ENCODE measurements around the gene C9orf43. TPM values are rescaled to one million over a fixed set of nuclear protein-coding genes. Genes with fewer than 3 reads are reported as not detected.
A peak's percentile ranks its signal among the peaks of the same experiment; 100 is the strongest.

Gene C9orf43
- total RNA-seq, 1 donor from 2014 or later: not detected

DNA sequence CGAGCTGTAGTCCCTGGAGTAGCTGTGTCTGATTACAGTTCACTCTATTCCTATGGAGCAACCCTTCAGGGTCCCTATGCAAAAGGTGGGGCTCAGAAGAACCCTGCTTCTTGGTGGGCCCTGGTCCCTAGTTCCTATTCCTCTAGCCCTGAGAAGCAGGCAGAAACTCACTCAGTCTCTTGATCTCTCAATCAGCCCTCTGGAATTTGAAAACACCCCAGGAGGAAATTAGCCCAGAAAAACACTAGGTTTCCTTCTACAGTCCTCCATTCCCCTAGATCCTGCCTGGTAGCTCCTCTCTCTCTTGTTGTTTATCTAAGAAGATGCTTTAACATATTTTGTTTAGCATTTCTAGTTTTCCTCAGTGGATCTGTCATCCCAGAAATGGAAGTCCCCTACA is 60.6 kb downstream of the C9orf43 start:
- Histone ChIP-seq H3K36me3 (no peaks in the 10 kb centered on the region), H3K4me1 (peaks cover 6 to 13% of the 10 kb centered on the region in 2 donors), H3K27ac (peak overlapping the region; percentile 68 to 77), H3K4me3 (no peak overlapping the region), H3K9me3 (no peaks in the 10 kb centered on the region), H3K27me3 (no peaks in the 10 kb centered on the region)
- intact Hi-C loops (cut with DNase I): no loop called here
- TF ChIP-seq, protein P1, sequence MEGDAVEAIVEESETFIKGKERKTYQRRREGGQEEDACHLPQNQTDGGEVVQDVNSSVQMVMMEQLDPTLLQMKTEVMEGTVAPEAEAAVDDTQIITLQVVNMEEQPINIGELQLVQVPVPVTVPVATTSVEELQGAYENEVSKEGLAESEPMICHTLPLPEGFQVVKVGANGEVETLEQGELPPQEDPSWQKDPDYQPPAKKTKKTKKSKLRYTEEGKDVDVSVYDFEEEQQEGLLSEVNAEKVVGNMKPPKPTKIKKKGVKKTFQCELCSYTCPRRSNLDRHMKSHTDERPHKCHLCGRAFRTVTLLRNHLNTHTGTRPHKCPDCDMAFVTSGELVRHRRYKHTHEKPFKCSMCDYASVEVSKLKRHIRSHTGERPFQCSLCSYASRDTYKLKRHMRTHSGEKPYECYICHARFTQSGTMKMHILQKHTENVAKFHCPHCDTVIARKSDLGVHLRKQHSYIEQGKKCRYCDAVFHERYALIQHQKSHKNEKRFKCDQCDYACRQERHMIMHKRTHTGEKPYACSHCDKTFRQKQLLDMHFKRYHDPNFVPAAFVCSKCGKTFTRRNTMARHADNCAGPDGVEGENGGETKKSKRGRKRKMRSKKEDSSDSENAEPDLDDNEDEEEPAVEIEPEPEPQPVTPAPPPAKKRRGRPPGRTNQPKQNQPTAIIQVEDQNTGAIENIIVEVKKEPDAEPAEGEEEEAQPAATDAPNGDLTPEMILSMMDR (IDR thresholded peaks at IDR 0.05): no peak
- DNase-seq (ENCODE audit: low spot score in 2 of 2): no peak

DNA sequence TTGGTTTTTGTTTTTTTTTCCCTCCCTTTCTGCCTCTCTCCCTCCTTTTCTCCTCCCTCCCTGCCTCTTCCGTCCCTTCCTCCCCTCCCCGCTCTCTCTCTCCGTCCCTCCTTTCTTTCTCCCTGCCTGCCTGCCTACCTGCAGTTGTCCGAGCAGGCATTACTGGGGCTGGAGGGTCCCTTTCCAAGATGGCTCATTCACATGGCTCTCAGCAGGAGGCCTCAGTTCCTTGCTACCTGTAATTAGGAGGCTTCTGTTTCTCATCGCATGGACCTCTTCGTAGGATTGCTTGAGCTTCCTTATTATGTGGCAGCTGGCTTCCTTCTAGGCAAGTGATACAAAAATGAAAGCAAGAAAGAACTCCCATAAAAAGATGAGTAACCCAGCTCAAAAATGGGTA is 61.0 kb downstream of the C9orf43 start:
- peaks cover 6 to 13% of the 10 kb centered on the region in 2 donors for H3K4me1 ChIP-seq
- H3K36me3 ChIP-seq: no peaks in the 10 kb centered on the region
- peak overlapping the region; percentile 68 to 77 for H3K27ac ChIP-seq
- intact Hi-C loops (cut with DNase I): no loop called here
- no peak for DNase-seq (ENCODE audit: low spot score in 2 of 2)
- H3K9me3 ChIP-seq: no peaks in the 10 kb centered on the region
- peak overlapping the region in 1 of 2 donors; percentile 36 for H3K4me3 ChIP-seq
- no peaks in the 10 kb centered on the region for H3K27me3 ChIP-seq
- TF ChIP-seq, protein P1 (IDR thresholded peaks at IDR 0.05): no peak

DNA sequence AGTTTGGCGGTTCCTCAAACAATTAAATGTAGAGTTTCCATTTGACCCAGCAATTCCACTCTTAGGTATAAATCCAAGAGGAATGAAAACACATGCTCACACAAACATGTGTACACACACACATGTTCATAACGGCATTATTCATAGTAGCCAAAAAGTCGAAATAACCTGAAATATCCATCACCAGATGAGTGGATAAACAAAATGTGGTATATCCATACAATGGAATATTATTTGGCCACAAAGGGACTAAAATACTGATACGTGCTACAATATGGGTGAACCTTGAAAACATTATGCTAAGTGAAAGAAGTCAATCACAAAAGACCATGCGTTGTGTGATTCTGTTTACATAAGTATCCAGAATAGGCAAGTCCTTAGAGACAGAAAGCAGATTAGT is 61.7 kb downstream of the C9orf43 start:
- H3K9me3 ChIP-seq: no peaks in the 10 kb centered on the region
- DNase-seq (ENCODE audit: low spot score in 2 of 2): no peak
- no peak overlapping the region for H3K4me3 ChIP-seq
- H3K27ac ChIP-seq: peak overlapping the region in 1 of 2 donors; percentile 77
- H3K36me3 ChIP-seq: no peaks in the 10 kb centered on the region
- intact Hi-C loops (cut with DNase I): no loop called here
- no peaks in the 10 kb centered on the region for H3K27me3 ChIP-seq
- H3K4me1 ChIP-seq: peaks cover 6 to 13% of the 10 kb centered on the region in 2 donors
- TF ChIP-seq, protein P1 (IDR thresholded peaks at IDR 0.05): no peak

DNA sequence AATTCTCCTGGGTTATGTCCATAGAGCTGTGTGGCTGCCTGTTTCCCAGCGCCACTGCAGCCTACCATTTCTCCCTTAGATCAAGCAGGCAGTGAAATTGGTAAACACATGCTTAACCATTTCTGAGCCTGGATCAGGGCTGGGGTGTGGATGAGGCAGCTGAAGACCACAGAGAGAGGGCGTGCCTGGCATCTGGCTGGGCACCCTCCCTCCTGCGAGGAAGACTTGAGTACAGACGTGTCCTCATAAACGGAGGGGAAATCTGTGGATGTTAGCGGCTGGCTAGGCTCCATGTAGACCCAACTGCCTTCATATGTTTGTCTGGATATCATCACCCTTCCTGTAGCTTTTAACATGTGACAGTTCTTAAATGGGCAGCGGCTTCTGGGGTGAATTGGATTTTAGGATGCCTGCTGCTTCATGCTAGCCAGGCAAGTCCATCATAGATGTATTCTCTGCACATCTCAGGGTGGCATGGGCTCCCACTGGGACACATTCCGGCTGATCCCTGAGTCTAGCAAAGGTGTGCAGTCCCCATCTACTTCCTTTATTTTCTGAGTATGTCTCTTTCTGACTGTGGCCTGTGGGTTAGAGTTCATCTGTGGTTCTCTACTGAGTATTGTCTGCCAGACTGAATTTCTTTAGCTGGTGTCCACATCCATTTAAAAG is 63.9 kb downstream of the C9orf43 start:
- Histone ChIP-seq H3K9me3 (no peaks in the 10 kb centered on the region), H3K27ac (peak overlapping the region in 1 of 2 donors; percentile 2), H3K36me3 (no peaks in the 10 kb centered on the region), H3K4me3 (no peak overlapping the region), H3K27me3 (no peaks in the 10 kb centered on the region), H3K4me1 (peaks cover 6 to 19% of the 10 kb centered on the region in 2 donors)
- intact Hi-C loops (cut with DNase I): no loop called here
- peak in 1 of 2 donors; percentile 53 for DNase-seq (ENCODE audit: low spot score in 2 of 2)
- TF ChIP-seq, protein P1 (IDR thresholded peaks at IDR 0.05): no peak

DNA sequence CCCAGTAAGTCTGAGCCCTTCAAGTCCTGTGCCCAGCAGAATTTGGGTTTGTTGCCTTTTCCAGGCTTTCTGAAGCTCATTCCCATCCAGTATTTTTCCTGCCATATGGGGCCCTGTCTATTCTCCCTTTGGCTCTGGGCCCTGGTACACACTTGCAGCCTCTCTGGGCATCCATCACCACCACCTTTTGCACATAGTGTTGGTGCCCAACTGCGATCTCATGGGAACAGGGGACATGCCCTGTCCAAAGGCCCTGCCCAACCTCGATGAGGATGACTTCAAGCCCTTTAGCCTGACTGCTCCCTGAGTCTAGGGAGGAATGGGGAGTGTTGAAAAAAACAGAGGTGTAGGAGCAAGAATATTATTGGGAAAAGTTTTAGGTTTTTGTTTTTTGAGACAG is 64.5 kb downstream of the C9orf43 start:
- intact Hi-C loops (cut with DNase I): no loop called here
- peak in 1 of 2 donors; percentile 38 for DNase-seq (ENCODE audit: low spot score in 2 of 2)

More for the DNA sequence above, 64.5 kb downstream of the C9orf43 start:
- TF ChIP-seq, protein P1 (IDR thresholded peaks at IDR 0.05): no peak
- peaks cover 6 to 22% of the 10 kb centered on the region in 2 donors for H3K4me1 ChIP-seq
- H3K27me3 ChIP-seq: no peaks in the 10 kb centered on the region
- no peaks in the 10 kb centered on the region for H3K9me3 ChIP-seq
- no peaks in the 10 kb centered on the region for H3K36me3 ChIP-seq
- H3K4me3 ChIP-seq: no peak overlapping the region
- peak overlapping the region in 1 of 2 donors; percentile 2 for H3K27ac ChIP-seq

All from ascending aorta (tissue), 2 donors.